ENCODE results near the gene OASL. TPM values are rescaled to one million over a fixed set of nuclear protein-coding genes. Genes with fewer than 3 reads are reported as not detected.

OASL gene
- total and polyA plus RNA-seq, 9 of the 15 experiments (the other 6 are each of a cell fraction or from before 2014, with no cell fraction given) = 0.14 TPM; not detected in 8

- TF ChIP-seq, protein P1, sequence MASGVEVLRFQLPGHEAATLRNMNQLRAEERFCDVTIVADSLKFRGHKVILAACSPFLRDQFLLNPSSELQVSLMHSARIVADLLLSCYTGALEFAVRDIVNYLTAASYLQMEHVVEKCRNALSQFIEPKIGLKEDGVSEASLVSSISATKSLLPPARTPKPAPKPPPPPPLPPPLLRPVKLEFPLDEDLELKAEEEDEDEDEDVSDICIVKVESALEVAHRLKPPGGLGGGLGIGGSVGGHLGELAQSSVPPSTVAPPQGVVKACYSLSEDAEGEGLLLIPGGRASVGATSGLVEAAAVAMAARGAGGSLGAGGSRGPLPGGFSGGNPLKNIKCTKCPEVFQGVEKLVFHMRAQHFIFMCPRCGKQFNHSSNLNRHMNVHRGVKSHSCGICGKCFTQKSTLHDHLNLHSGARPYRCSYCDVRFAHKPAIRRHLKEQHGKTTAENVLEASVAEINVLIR (CRISPR knock-in tag; IDR thresholded peaks at IDR 0.05) = peak; percentile 66
- TF ChIP-seq CHD4 (IDR thresholded peaks at IDR 0.05; ENCODE audit: insufficient read depth, insufficient replicate concordance, low read depth, low read length, poor library complexity, severe bottlenecking) = no peak
- no peak for TF ChIP-seq RBM17 (IDR thresholded peaks at IDR 0.05; ENCODE audit: borderline replicate concordance, low read depth, low read length)
- TF ChIP-seq C11orf30 (IDR thresholded peaks at IDR 0.05; ENCODE audit: low read depth) = 0 out of 2 replicates have a peak, but pooled peaks have one; percentile 22
- peak; percentile 95 for TF ChIP-seq ZNF583 (CRISPR knock-in tag; IDR thresholded peaks at IDR 0.05)
- no peak for TF ChIP-seq NR1H2 (CRISPR knock-in tag; IDR thresholded peaks at IDR 0.05)
- no peak for TF ChIP-seq SMARCE1 (IDR thresholded peaks at IDR 0.05)
- peak; percentile 25; the same call in 1 of the 2 replicates for TF ChIP-seq ZNF316 (IDR thresholded peaks at IDR 0.05)
- peak; percentile 95 for TF ChIP-seq ZNF766 (CRISPR knock-in tag; conservative IDR thresholded peaks at IDR 0.05)
- TF ChIP-seq, protein P2, sequence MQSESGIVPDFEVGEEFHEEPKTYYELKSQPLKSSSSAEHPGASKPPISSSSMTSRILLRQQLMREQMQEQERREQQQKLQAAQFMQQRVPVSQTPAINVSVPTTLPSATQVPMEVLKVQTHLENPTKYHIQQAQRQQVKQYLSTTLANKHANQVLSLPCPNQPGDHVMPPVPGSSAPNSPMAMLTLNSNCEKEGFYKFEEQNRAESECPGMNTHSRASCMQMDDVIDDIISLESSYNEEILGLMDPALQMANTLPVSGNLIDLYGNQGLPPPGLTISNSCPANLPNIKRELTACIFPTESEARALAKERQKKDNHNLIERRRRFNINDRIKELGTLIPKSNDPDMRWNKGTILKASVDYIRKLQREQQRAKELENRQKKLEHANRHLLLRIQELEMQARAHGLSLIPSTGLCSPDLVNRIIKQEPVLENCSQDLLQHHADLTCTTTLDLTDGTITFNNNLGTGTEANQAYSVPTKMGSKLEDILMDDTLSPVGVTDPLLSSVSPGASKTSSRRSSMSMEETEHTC (IDR thresholded peaks at IDR 0.05) = no peak
- no peak for TF ChIP-seq SRF (CRISPR knock-in tag; IDR thresholded peaks at IDR 0.05)
- peak; percentile 80; the same call in 1 of the 2 replicates for TF ChIP-seq ERF (CRISPR knock-in tag; IDR thresholded peaks at IDR 0.05)
- TF ChIP-seq NFRKB (IDR thresholded peaks at IDR 0.05; ENCODE audit: low read depth) = peak; percentile 43; the same call in 1 of the 2 replicates
- TF ChIP-seq NRF1 (conservative IDR thresholded peaks at IDR 0.05 in 1 of 2, IDR thresholded peaks at IDR 0.05 in 1 of 2) = 0 out of 4 replicates have a peak, but pooled peaks of 1 of the 2 experiments have one; percentile 27
- TF ChIP-seq, protein P3, sequence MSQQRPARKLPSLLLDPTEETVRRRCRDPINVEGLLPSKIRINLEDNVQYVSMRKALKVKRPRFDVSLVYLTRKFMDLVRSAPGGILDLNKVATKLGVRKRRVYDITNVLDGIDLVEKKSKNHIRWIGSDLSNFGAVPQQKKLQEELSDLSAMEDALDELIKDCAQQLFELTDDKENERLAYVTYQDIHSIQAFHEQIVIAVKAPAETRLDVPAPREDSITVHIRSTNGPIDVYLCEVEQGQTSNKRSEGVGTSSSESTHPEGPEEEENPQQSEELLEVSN (IDR thresholded peaks at IDR 0.05; ENCODE audit: borderline replicate concordance in 1 of 2, extremely low read depth in 1 of 2, insufficient read depth in 1 of 2, insufficient read length in 1 of 2, low read depth in 1 of 2, low read length in 1 of 2, poor library complexity in 1 of 2, severe bottlenecking in 1 of 2) = peak; percentile 75 to 92
- TF ChIP-seq BCL6 (CRISPR knock-in tag; IDR thresholded peaks at IDR 0.05) = 0 out of 2 replicates have a peak, but pooled peaks have one; percentile 64
- TF ChIP-seq EP300 (IDR thresholded peaks at IDR 0.05; ENCODE audit: low read length) = no peak
- TF ChIP-seq ETV6 (IDR thresholded peaks at IDR 0.05; ENCODE audit: borderline replicate concordance in 1 of 2, low read depth in 2 of 2, low read length in 1 of 2) = no peak
- TF ChIP-seq ETV6 (CRISPR knock-in tag; IDR thresholded peaks at IDR 0.05; ENCODE audit: borderline replicate concordance) = no peak
- TF ChIP-seq MEIS2 (IDR thresholded peaks at IDR 0.05; ENCODE audit: partially characterized antibody) = no peak
- no peak for TF ChIP-seq ZFPM2 (CRISPR knock-in tag; IDR thresholded peaks at IDR 0.05)
- TF ChIP-seq HIVEP1 (CRISPR knock-in tag; IDR thresholded peaks at IDR 0.05) = 0 out of 2 replicates have a peak, but pooled peaks have one; percentile 50
- peak; percentile 61; the same call in 1 of the 2 replicates for TF ChIP-seq TCFL5 (CRISPR knock-in tag; conservative IDR thresholded peaks at IDR 0.05)
- peak; percentile 93 for TF ChIP-seq ZNF140 (CRISPR knock-in tag; IDR thresholded peaks at IDR 0.05)
- peak; percentile 76 for TF ChIP-seq MAX (CRISPR knock-in tag; IDR thresholded peaks at IDR 0.05)
Observed at GRCh38 chr12:121017966-121018491, 21.0 kb downstream of the OASL start (continued).
